ENCODE data around the gene ATP8A2.

Gene ATP8A2

DNA sequence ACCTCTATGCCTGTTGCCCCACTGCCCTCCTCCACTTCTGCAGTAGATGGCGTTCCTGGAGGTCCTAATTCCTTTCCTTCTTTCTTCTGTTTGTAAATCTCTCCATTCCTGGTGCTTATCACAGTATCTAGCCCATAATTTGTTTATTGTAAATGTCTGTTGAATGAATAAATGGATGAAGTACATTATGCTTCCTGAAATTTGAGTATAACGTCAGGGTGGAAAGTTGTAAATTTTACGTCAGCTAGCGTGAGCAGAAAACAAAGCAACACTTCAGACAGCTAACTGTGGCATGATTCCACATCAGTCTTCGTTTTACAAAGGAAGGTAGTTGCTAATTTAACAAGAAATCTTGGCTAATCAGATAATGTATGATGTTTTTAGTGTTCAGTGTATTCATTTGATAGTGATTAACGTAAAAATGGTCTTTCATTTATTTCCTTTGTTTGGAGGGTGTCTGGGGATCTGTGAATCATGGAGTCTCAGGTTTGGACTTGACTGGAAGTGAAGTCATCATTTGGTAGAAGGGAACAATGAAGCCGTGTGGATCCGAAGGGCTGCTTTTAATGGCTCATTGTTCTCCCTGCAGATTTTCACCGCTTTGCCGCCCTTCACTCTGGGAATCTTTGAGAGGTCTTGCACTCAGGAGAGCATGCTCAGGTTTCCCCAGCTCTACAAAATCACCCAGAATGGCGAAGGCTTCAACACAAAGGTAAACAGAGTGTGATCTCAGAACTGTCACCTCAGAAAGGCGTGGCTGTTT is 465.0 kb downstream of the ATP8A2 start:
- no peaks in the 10 kb centered on the region for H3K36me3 ChIP-seq (ENCODE audit: control insufficient read depth, insufficient read depth, low read length)
- no peaks in the 10 kb centered on the region for H3K27me3 ChIP-seq (ENCODE audit: control insufficient read depth, insufficient read depth, low read length)
- no peaks in the 10 kb centered on the region for H3K4me1 ChIP-seq
- H3K4me2 ChIP-seq (ENCODE audit: low read length): no peak overlapping the region
- H3K27ac ChIP-seq: no peak overlapping the region
- H2AFZ ChIP-seq: no peak overlapping the region
- H3K9ac ChIP-seq: no peak overlapping the region
- H3K9me3 ChIP-seq (ENCODE audit: control insufficient read depth, low read length): no peaks in the 10 kb centered on the region
- TF ChIP-seq, protein P1, sequence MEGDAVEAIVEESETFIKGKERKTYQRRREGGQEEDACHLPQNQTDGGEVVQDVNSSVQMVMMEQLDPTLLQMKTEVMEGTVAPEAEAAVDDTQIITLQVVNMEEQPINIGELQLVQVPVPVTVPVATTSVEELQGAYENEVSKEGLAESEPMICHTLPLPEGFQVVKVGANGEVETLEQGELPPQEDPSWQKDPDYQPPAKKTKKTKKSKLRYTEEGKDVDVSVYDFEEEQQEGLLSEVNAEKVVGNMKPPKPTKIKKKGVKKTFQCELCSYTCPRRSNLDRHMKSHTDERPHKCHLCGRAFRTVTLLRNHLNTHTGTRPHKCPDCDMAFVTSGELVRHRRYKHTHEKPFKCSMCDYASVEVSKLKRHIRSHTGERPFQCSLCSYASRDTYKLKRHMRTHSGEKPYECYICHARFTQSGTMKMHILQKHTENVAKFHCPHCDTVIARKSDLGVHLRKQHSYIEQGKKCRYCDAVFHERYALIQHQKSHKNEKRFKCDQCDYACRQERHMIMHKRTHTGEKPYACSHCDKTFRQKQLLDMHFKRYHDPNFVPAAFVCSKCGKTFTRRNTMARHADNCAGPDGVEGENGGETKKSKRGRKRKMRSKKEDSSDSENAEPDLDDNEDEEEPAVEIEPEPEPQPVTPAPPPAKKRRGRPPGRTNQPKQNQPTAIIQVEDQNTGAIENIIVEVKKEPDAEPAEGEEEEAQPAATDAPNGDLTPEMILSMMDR (IDR thresholded peaks at IDR 0.05): no peak
- H3K4me3 ChIP-seq (ENCODE audit: low read depth, low read length): no peak overlapping the region
- H3K79me2 ChIP-seq: no peaks in the 10 kb centered on the region

DNA sequence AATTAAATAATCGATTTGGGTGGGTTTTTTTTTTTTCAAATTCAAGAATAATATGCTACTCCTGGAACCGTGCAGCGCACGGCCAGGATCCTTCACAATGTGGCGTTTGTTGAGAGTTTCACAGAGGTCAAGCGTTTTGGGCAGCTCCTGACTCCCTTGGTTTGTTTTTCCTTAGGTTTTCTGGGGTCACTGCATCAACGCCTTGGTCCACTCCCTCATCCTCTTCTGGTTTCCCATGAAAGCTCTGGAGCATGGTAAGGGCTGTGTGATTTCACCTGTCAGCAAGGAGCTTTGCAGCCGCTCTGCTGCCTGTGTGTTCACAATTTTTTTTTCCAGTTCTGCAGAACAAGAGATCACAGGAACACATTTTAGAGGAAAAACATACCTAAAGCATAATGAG is 467.6 kb downstream of the ATP8A2 start:
- no peaks in the 10 kb centered on the region for H3K27me3 ChIP-seq (ENCODE audit: control insufficient read depth, insufficient read depth, low read length)
- H2AFZ ChIP-seq: no peak overlapping the region
- no peak overlapping the region for H3K4me3 ChIP-seq (ENCODE audit: low read depth, low read length)
- H3K79me2 ChIP-seq: no peaks in the 10 kb centered on the region
- H3K4me2 ChIP-seq (ENCODE audit: low read length): no peak overlapping the region
- no peaks in the 10 kb centered on the region for H3K4me1 ChIP-seq
- no peaks in the 10 kb centered on the region for H3K36me3 ChIP-seq (ENCODE audit: control insufficient read depth, insufficient read depth, low read length)
- TF ChIP-seq, protein P1 (IDR thresholded peaks at IDR 0.05): no peak
- H3K9ac ChIP-seq: no peak overlapping the region
- H3K27ac ChIP-seq: no peak overlapping the region
- no peaks in the 10 kb centered on the region for H3K9me3 ChIP-seq (ENCODE audit: control insufficient read depth, low read length)

DNA sequence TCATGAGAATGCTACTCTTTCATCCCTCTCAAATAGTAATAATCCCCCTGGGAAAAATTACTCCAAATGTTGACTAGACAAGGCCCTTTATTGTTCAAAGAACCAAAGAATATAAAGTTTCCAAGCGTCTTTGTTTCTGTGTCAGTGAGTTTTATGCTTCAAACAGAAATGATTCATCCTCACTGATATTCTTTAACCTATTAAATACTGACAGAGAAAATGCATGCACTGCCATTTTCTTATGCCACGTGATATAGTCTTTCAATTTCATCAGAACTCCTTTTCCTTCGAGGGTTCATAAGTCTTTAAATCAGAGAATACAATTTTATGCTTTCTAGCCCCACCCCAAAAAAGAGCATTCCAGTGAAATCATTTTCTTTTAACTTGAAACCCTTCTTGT is 468.5 kb downstream of the ATP8A2 start:
- Histone ChIP-seq H3K27ac (no peak overlapping the region), H3K79me2 (no peaks in the 10 kb centered on the region), H2AFZ (no peak overlapping the region), H3K4me1 (no peaks in the 10 kb centered on the region), H3K4me2 (ENCODE audit: low read length) (no peak overlapping the region), H3K27me3 (ENCODE audit: control insufficient read depth, insufficient read depth, low read length) (no peaks in the 10 kb centered on the region), H3K9ac (no peak overlapping the region), H3K36me3 (ENCODE audit: control insufficient read depth, insufficient read depth, low read length) (no peaks in the 10 kb centered on the region), H3K9me3 (ENCODE audit: control insufficient read depth, low read length) (no peaks in the 10 kb centered on the region), H3K4me3 (ENCODE audit: low read depth, low read length) (no peak overlapping the region)
- TF ChIP-seq, protein P1 (IDR thresholded peaks at IDR 0.05): no peak

DNA sequence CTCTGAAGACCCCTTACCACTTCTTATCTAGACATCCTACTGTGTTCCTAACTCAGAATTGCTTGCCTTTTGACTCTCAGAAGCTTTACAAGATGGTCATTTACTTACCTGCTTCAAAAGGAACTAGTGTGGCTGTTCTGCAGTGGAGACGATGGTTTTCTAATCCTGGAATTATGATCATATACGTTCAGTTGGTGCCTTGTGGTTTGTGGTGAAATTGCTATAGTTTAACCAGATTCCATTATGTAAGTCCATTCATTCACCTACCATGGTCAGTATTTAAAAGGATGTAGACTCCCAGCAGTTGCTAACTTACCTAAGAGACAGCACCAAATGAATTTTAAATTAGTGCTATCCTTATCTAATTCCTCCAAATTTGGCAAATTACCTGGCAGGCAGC is 469.2 kb downstream of the ATP8A2 start:
- Histone ChIP-seq H3K27ac (no peak overlapping the region), H3K36me3 (ENCODE audit: control insufficient read depth, insufficient read depth, low read length) (no peaks in the 10 kb centered on the region), H3K79me2 (no peaks in the 10 kb centered on the region), H2AFZ (no peak overlapping the region), H3K4me3 (ENCODE audit: low read depth, low read length) (no peak overlapping the region), H3K9me3 (ENCODE audit: control insufficient read depth, low read length) (no peaks in the 10 kb centered on the region), H3K4me2 (ENCODE audit: low read length) (no peak overlapping the region), H3K4me1 (no peaks in the 10 kb centered on the region), H3K27me3 (ENCODE audit: control insufficient read depth, insufficient read depth, low read length) (no peaks in the 10 kb centered on the region), H3K9ac (no peak overlapping the region)
- TF ChIP-seq, protein P1 (IDR thresholded peaks at IDR 0.05): no peak

DNA sequence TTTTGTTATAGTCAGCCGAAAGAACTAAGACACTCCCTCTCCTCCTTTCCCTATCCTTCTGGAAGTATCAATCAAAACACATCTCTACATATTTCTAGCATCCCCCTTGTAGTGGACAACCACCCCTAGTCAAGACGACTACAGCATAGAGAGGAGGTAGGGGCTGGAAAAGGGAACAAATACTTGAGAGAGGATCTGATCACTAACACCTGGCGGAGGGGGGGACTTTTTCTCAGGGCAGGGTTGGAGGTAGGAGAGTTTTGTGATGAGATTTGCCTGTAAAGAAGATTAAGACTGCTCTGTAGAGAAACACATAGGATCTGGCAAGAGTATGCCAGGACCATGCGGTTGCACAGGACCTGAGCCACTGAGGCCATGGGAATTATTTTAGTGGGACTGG is 471.9 kb downstream of the ATP8A2 start:
- H3K4me1 ChIP-seq: no peaks in the 10 kb centered on the region
- no peak overlapping the region for H3K9ac ChIP-seq
- TF ChIP-seq, protein P1 (IDR thresholded peaks at IDR 0.05): no peak

More for the DNA sequence above, 471.9 kb downstream of the ATP8A2 start:
- H3K4me2 ChIP-seq (ENCODE audit: low read length): no peak overlapping the region
- H3K27ac ChIP-seq: no peak overlapping the region
- no peaks in the 10 kb centered on the region for H3K36me3 ChIP-seq (ENCODE audit: control insufficient read depth, insufficient read depth, low read length)
- H3K79me2 ChIP-seq: no peaks in the 10 kb centered on the region
- H2AFZ ChIP-seq: no peak overlapping the region
- no peaks in the 10 kb centered on the region for H3K27me3 ChIP-seq (ENCODE audit: control insufficient read depth, insufficient read depth, low read length)
- H3K9me3 ChIP-seq (ENCODE audit: control insufficient read depth, low read length): no peaks in the 10 kb centered on the region
- no peak overlapping the region for H3K4me3 ChIP-seq (ENCODE audit: low read depth, low read length)

All from parathyroid adenoma (tissue), 2 donors.